ENCODE measurements around the gene DPY19L3.
A peak's percentile ranks its signal among the peaks of the same experiment; 100 is the strongest.

Gene DPY19L3

DNA sequence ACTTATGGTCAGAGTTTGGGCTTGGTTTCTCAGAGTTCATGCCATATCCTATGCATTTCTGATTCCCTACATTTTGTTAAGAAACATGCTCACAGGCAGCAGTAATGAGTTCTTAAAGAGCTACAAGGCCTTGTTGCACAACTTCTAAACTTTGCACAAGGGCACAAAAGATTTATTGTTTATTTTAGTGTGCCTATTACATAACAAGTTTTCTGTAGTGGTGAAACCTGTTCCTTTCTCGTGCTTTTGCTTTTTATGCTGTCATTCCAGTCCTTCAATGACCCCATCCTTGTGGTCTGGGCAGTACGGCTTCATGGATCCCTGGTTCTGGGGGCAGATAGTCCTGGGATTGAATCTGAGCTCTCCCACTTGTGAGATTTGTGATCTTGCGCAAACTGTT, 42.4 kb upstream of the DPY19L3 start:
- TF ChIP-seq, protein P1, sequence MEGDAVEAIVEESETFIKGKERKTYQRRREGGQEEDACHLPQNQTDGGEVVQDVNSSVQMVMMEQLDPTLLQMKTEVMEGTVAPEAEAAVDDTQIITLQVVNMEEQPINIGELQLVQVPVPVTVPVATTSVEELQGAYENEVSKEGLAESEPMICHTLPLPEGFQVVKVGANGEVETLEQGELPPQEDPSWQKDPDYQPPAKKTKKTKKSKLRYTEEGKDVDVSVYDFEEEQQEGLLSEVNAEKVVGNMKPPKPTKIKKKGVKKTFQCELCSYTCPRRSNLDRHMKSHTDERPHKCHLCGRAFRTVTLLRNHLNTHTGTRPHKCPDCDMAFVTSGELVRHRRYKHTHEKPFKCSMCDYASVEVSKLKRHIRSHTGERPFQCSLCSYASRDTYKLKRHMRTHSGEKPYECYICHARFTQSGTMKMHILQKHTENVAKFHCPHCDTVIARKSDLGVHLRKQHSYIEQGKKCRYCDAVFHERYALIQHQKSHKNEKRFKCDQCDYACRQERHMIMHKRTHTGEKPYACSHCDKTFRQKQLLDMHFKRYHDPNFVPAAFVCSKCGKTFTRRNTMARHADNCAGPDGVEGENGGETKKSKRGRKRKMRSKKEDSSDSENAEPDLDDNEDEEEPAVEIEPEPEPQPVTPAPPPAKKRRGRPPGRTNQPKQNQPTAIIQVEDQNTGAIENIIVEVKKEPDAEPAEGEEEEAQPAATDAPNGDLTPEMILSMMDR (conservative IDR thresholded peaks at IDR 0.05) = no peak
- H3K27ac ChIP-seq = peak overlapping the region; percentile 83

DNA sequence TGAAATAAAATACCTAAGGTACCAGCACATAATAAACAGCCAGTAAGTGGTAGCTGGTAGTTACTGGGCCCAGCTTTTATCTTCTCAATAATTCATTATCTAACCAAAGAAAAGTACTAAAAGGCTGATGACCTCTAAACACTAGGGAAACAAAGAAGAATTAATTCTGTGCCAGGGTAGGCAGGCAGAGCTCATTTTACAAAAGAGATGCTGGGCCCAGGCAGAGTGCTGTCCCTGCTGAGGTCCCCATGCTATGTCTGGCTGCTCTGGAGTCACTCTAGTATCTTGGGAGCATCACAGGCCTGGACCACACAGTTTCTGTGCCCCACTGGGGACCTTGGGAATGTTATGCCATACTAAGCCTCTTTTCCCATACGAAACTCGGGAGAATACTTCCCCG, 41.9 kb upstream of the DPY19L3 start:
- TF ChIP-seq, protein P1 (conservative IDR thresholded peaks at IDR 0.05) = no peak
- H3K27ac ChIP-seq = peak overlapping the region; percentile 83

DNA sequence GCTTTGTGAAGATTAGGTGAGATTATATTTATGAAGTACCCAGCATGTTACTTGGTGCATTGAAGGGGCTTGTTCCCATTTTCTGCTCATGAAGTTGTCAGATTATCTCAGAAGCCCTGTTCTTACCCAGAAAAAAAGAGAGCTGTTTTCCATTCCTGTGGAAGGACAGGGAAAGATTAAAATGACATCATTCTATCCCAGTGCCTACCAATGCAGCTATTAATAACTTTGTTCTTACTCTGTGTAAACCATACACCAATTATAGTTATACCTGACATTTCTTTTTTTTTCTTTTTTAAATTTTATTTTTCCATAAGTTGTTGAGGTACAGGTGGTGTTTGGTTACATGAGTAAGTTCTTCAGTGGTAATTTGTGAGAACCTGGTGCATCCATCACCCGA, 41.5 kb upstream of the DPY19L3 start:
- peak overlapping the region; percentile 83 for H3K27ac ChIP-seq
- TF ChIP-seq, protein P1 (conservative IDR thresholded peaks at IDR 0.05) = no peak

DNA sequence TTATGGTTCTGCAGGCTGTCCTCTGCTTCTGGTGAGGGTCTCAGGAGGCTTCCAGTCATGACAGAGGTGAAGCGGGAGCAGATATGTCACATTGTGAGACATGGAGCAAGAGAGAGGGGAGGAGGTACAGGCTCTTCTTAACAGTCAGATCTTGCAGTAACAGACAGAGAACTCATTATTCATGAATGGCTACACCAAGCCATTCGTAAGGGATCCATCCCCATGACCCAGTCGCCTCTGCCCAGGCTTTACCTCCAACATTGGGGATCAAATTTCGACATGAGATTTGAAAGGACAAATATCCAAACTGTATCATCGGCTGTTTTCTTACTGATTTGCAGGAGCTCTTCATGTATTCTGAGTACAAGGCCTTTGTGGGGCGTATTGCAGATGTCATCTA, 38.5 kb upstream of the DPY19L3 start:
- TF ChIP-seq, protein P1 (conservative IDR thresholded peaks at IDR 0.05) = no peak
- no peak overlapping the region for H3K27ac ChIP-seq

DNA sequence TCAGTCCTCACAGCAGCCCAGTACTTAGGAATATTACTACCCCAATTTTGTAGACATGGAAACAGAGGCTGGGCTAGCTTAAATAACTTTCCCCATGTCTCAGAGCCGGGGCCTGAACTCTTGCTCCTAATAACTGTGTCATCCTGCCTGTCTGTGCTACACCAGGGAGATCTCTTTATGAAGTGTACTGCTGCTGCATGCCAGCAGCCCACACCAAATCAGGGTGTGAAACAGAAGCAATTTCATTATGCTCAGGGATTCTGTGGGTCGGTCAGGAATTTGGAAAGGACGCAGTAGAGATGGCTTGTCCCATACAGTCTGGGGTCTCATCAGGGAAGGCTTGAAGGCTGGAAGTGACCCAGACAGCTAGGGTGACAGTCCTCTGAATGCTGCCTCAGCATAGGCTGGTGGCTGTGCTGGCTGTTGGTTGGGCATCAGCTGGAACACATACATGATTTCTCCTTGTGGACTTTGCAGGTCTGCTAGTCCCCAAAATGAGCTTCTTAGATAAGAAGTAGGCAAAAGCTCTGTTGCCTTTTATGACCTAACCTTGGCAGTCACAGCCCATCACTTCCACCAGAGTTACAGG, 37.5 kb upstream of the DPY19L3 start:
- TF ChIP-seq, protein P1 (conservative IDR thresholded peaks at IDR 0.05) = no peak
- no peak overlapping the region for H3K27ac ChIP-seq

DNA sequence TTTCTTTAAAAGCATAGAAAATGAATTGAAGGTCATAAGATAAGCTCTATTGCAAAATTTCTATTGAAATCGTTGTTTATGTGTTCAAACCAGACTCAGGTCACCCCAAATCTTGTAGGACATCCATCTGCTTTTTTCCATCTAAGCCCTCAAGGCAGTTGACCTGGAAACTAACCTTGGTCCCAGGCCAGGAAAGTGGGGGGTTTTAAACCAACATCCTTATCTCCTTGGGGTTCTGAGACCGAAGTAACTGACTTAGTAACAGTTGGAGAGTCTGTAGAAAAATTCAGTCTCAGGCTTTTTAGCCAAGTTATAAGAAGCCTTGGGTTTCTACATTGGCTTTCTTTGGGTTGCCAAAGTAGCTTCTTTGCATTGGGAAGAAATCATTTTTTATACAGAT, 36.8 kb upstream of the DPY19L3 start:
- H3K27ac ChIP-seq = no peak overlapping the region
- TF ChIP-seq, protein P1 (conservative IDR thresholded peaks at IDR 0.05) = no peak

DNA sequence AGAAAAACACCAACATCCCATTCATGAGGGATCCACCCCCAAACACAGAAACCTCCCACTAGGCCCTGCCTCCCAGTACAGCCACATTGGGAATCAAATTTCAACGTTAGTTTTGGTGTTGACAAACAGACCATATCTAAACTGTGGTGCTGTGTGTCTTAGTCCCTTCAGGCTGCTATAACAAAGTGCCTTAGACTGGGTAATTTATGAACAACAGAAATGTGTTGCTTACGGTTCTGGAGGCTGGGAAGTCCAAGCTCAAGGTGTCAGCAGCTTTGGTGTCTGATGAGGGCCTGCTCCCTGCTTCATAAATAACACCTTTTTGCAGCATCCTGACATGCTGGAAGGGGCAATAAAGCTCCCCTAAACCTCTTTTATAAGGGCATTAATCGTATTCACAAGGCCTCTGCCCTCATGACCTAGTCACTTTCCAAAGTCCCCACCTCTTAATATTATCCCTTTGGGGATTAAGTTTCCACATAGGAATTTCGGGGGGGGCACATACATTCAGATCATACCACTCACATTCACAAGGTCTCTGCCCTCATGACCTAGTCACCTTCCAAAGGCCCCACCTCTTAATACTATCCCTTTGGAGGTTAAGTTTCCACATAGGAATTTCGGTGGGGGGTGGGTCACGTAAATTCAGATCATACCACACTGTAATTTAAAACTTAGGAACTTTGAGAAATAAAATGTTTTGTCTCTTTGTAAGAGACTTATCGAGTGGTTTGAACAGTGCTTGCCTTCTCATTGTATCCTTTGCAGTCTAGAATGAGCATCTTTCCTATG, 32.6 kb upstream of the DPY19L3 start:
- H3K27ac ChIP-seq = peak overlapping the region; percentile 73
- TF ChIP-seq, protein P1 (conservative IDR thresholded peaks at IDR 0.05) = no peak

Measured in VCaP (cell line).